SK-N-MC (cell line): ENCODE data around the gene LRRC4C.

ENCODE experiments used
- EZH2 ChIP-seq: fragments of 200-600 bp; sonication (generic); IDR thresholded peaks from one replicate; pipeline ENCODE4 v1.6.1; 2017; ENCODE audit warnings: antibody characterized with exemption
- POLR2AphosphoS5 ChIP-seq: IDR thresholded peaks from 2 replicates; pipeline ENCODE4 v1.6.1; 2012; ENCODE audit warnings: mild to moderate bottlenecking, low read depth, low read length, borderline replicate concordance

- TF ChIP-seq POLR2AphosphoS5 (no peak), EZH2 (no peak)
These were observed 1164.0 kb downstream of the LRRC4C start for GRCh38 chr11:40295466-40295865.
